MM.1S (cell line): ENCODE data around the gene GON7.

Experiments used
- DNase-seq: peaks from one replicate; pipeline ENCODE4 v3.0.0-alpha.2; 2015
- H2AFZ ChIP-seq: fragments of 300-600 bp; sonication (generic); 2 replicates; pipeline ENCODE4 v1.6.0; 2016; ENCODE audit warnings: antibody characterized with exemption, low read length
- H3F3A ChIP-seq: fragments of 300-600 bp; sonication (generic); 2 replicates; pipeline ENCODE4 v1.6.1; 2016; ENCODE audit warnings: mild to moderate bottlenecking, antibody characterized with exemption, low read length, moderate library complexity, mixed read lengths; ENCODE audit not compliant: insufficient read depth
- H3K27ac ChIP-seq: fragments of 300-600 bp; sonication (generic); 2 replicates; pipeline ENCODE4 v1.5.1; 2016; ENCODE audit warnings: mild to moderate bottlenecking, low read length
- H3K27me3 ChIP-seq: fragments of 300-600 bp; sonication (generic); replicated peaks from 2 replicates; pipeline ENCODE4 v1.6.0; 2016; ENCODE audit warnings: low read length; ENCODE audit not compliant: insufficient read depth
- H3K36me3 ChIP-seq: fragments of 300-600 bp; sonication (generic); replicated peaks from 2 replicates; pipeline ENCODE4 v1.6.1; 2016; ENCODE audit warnings: mild to moderate bottlenecking, low read length, mixed read lengths; ENCODE audit not compliant: insufficient read depth
- H3K4me1 ChIP-seq: fragments of 300-600 bp; sonication (generic); 2 replicates; pipeline ENCODE4 v1.6.1; 2016; ENCODE audit warnings: low read length, mixed read lengths
- H3K4me2 ChIP-seq: fragments of 300-600 bp; sonication (generic); 2 replicates; pipeline ENCODE4 v1.6.0; 2016; ENCODE audit warnings: low read depth, low read length
- H3K4me3 ChIP-seq: fragments of 300-600 bp; sonication (generic); 2 replicates; pipeline ENCODE4 v1.5.1; 2016; ENCODE audit warnings: low read length, mixed read lengths
- H3K79me2 ChIP-seq: fragments of 300-600 bp; sonication (generic); 2 replicates; pipeline ENCODE4 v1.6.1; 2016; ENCODE audit warnings: mixed run types, low read length, mixed read lengths
- H3K9ac ChIP-seq: fragments of 300-600 bp; sonication (generic); 2 replicates; pipeline ENCODE4 v1.6.1; 2016; ENCODE audit warnings: low read length, mixed read lengths
- H3K9me2 ChIP-seq: fragments of 300-600 bp; sonication (generic); replicated peaks from 2 replicates; pipeline ENCODE4 v1.6.1; 2016; ENCODE audit warnings: mild to moderate bottlenecking, low read length, mixed read lengths; ENCODE audit not compliant: insufficient read depth
- H3K9me3 ChIP-seq: fragments of 300-600 bp; sonication (generic); replicated peaks from 2 replicates; pipeline ENCODE4 v1.6.1; 2016; ENCODE audit warnings: mild to moderate bottlenecking, low read length, mixed read lengths; ENCODE audit not compliant: insufficient read depth
- H4K20me1 ChIP-seq: fragments of 300-600 bp; sonication (generic); 2 replicates; pipeline ENCODE4 v1.6.1; 2016; ENCODE audit warnings: mild to moderate bottlenecking, low read length, moderate library complexity, mixed read lengths; ENCODE audit not compliant: insufficient read depth
- EZH2 ChIP-seq: fragments of 300-600 bp; sonication (generic); optimal IDR thresholded peaks from 2 replicates; pipeline ENCODE3; 2017; ENCODE audit warnings: low read depth, mild to moderate bottlenecking, antibody characterized with exemption, low read length, mixed read lengths
- EZH2phosphoT487 ChIP-seq: fragments of 300-600 bp; sonication (generic); IDR thresholded peaks from 2 replicates; pipeline ENCODE4 v1.6.1; 2018; ENCODE audit warnings: antibody characterized with exemption, low read length
- TF ChIP-seq, protein P1 (sequence below): fragments of 300-600 bp; sonication (generic); IDR thresholded peaks from 2 replicates; pipeline ENCODE4 v1.5.1; 2016; ENCODE audit warnings: antibody characterized with exemption, low read length, mixed read lengths

The GON7 gene

GRCh38 chr14:93245764-93246420, 39.0 kb upstream of the GON7 start:
- Histone ChIP-seq H4K20me1 (no peaks in the 10 kb centered on the region), H3K27ac (no peak overlapping the region), H3K79me2 (no peaks in the 10 kb centered on the region), H3K9me3 (no peaks in the 10 kb centered on the region), H3F3A (no peaks in the 10 kb centered on the region), H3K27me3 (no peaks in the 10 kb centered on the region), H2AFZ (no peak overlapping the region), H3K4me3 (no peak overlapping the region), H3K9ac (no peak overlapping the region), H3K4me2 (no peak overlapping the region), H3K36me3 (no peaks in the 10 kb centered on the region), H3K4me1 (peaks cover 24% of the 10 kb centered on the region), H3K9me2 (no peaks in the 10 kb centered on the region)
- TF ChIP-seq, protein P1, sequence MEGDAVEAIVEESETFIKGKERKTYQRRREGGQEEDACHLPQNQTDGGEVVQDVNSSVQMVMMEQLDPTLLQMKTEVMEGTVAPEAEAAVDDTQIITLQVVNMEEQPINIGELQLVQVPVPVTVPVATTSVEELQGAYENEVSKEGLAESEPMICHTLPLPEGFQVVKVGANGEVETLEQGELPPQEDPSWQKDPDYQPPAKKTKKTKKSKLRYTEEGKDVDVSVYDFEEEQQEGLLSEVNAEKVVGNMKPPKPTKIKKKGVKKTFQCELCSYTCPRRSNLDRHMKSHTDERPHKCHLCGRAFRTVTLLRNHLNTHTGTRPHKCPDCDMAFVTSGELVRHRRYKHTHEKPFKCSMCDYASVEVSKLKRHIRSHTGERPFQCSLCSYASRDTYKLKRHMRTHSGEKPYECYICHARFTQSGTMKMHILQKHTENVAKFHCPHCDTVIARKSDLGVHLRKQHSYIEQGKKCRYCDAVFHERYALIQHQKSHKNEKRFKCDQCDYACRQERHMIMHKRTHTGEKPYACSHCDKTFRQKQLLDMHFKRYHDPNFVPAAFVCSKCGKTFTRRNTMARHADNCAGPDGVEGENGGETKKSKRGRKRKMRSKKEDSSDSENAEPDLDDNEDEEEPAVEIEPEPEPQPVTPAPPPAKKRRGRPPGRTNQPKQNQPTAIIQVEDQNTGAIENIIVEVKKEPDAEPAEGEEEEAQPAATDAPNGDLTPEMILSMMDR, result no peak
- no peak for TF ChIP-seq EZH2phosphoT487
- TF ChIP-seq EZH2, result no peak
- no peak for DNase-seq

GRCh38 chr14:93240678-93241000, 33.8 kb upstream of the GON7 start:
- Histone ChIP-seq H3K79me2 (no peaks in the 10 kb centered on the region), H3K4me2 (no peak overlapping the region), H3K27me3 (no peaks in the 10 kb centered on the region), H2AFZ (no peak overlapping the region), H3K27ac (no peak overlapping the region), H3K4me1 (no peaks in the 10 kb centered on the region), H3K9ac (no peak overlapping the region), H3K4me3 (no peak overlapping the region), H3K9me3 (no peaks in the 10 kb centered on the region), H3K36me3 (no peaks in the 10 kb centered on the region), H3F3A (no peaks in the 10 kb centered on the region), H3K9me2 (no peaks in the 10 kb centered on the region), H4K20me1 (no peaks in the 10 kb centered on the region)
- no peak for DNase-seq
- TF ChIP-seq EZH2phosphoT487 (no peak), EZH2 (no peak)
- TF ChIP-seq, protein P1, result no peak

DNA sequence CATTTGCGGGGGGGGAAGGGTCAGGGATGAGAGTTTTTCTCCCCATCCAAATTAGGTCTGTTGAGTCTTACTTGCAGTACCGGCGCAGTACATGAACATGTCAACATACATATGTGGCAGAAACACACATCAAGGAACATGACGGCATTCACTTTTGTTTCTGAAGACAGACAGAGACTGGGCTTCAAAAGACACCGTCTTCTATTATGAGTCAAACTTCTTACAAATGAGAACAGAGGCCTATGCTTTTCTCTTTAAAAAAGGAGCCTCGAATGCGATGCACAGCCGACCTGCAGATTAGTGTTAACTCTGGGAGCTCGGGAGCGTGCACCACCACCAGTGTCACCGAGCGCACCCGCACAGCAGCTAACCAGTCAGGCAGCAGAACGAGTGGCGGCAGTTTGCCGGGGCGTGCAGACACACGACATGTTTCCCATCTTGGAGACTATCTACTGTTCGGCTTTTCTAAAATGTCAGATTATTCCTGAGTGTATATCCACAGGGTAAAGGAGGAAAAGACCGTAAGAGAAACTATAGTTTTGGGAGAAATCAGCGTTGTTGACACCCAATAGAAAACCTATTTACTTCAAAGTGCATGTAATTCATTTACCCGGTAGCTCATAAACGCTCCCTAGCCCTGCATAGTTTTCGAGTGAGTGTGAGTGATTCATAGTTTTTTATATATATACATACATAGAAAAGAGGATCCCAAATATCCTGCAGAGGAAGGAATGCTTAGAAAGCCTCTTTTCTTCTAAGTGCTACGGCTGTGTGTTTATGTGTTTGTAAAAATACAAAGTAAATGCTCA, 33.2 kb upstream of the GON7 start:
- H3F3A ChIP-seq, result no peaks in the 10 kb centered on the region
- H3K4me2 ChIP-seq, result no peak overlapping the region
- no peaks in the 10 kb centered on the region for H3K9me2 ChIP-seq
- H3K79me2 ChIP-seq, result no peaks in the 10 kb centered on the region
- no peaks in the 10 kb centered on the region for H4K20me1 ChIP-seq
- no peak overlapping the region for H2AFZ ChIP-seq
- H3K36me3 ChIP-seq, result no peaks in the 10 kb centered on the region
- no peak overlapping the region for H3K4me3 ChIP-seq
- H3K27me3 ChIP-seq, result no peaks in the 10 kb centered on the region
- no peaks in the 10 kb centered on the region for H3K9me3 ChIP-seq
- no peaks in the 10 kb centered on the region for H3K4me1 ChIP-seq
- no peak overlapping the region for H3K27ac ChIP-seq
- TF ChIP-seq EZH2phosphoT487 (no peak), EZH2 (no peak)
- TF ChIP-seq, protein P1, result no peak
- no peak overlapping the region for H3K9ac ChIP-seq
- DNase-seq, result no peak
